ENCODE data around the gene KIF3A.

- TF ChIP-seq, protein P1, sequence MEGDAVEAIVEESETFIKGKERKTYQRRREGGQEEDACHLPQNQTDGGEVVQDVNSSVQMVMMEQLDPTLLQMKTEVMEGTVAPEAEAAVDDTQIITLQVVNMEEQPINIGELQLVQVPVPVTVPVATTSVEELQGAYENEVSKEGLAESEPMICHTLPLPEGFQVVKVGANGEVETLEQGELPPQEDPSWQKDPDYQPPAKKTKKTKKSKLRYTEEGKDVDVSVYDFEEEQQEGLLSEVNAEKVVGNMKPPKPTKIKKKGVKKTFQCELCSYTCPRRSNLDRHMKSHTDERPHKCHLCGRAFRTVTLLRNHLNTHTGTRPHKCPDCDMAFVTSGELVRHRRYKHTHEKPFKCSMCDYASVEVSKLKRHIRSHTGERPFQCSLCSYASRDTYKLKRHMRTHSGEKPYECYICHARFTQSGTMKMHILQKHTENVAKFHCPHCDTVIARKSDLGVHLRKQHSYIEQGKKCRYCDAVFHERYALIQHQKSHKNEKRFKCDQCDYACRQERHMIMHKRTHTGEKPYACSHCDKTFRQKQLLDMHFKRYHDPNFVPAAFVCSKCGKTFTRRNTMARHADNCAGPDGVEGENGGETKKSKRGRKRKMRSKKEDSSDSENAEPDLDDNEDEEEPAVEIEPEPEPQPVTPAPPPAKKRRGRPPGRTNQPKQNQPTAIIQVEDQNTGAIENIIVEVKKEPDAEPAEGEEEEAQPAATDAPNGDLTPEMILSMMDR (IDR thresholded peaks at IDR 0.05) = no peak
- TF ChIP-seq POLR2AphosphoS5 (IDR thresholded peaks at IDR 0.05) (no peak), POLR2A (IDR thresholded peaks at IDR 0.05) (no peak)
Measured at GRCh38 chr5:132748522-132749000, 11.2 kb upstream of the KIF3A start.
